Stimulated activated CD4-positive, alpha-beta T cell treated with anti-CD3 and anti-CD28 coated beads, Interleukin-15, amount 100 ng/mL, for 24 hours (primary cell): ENCODE data around the gene ADARB1.

Experiments used
- DNase-seq: peaks from one replicate; pipeline ENCODE4 v3.0.0-alpha.2; 2020

The ADARB1 gene

GRCh38 chr21:45178971-45179370 is 104.6 kb downstream of the ADARB1 start:
- DNase-seq, result no peak

GRCh38 chr21:45179568-45180245 is 105.3 kb downstream of the ADARB1 start:
- DNase-seq, result no peak

DNA sequence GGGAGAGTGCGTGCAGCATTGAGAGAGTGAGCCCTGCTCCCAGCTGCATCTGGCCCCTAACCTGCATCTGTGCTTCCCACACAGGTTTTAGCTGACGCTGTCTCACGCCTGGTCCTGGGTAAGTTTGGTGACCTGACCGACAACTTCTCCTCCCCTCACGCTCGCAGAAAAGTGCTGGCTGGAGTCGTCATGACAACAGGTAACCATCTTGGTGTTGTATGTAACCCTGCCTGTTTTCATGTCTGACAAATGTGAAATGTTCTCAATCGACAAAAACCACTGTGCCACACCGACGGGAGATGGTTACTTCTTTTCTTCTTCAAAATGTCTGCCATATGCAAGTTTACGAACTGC is 105.8 kb downstream of the ADARB1 start:
- no peak for DNase-seq

- DNase-seq, result no peak
Observed at GRCh38 chr21:45182958-45183357, 108.6 kb downstream of the ADARB1 start.

DNA sequence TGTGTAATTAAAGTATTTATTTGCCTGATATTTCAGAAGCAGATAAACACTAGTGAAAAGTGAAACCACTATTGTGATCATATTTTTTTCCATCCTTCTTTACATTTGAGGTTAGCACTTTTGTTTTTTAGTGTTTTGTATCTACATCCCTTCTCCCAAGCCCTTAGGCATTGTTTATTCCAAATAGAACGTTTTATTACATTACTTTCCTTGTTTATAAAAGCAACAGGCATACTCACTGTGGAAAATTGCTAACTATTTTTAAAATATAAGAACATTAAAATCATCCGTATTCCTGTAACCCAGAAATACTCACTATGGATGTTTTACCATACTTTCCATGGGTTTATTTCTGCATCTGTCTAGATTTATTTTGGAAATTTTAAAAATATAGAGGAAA is 109.5 kb downstream of the ADARB1 start:
- DNase-seq, result no peak

DNA sequence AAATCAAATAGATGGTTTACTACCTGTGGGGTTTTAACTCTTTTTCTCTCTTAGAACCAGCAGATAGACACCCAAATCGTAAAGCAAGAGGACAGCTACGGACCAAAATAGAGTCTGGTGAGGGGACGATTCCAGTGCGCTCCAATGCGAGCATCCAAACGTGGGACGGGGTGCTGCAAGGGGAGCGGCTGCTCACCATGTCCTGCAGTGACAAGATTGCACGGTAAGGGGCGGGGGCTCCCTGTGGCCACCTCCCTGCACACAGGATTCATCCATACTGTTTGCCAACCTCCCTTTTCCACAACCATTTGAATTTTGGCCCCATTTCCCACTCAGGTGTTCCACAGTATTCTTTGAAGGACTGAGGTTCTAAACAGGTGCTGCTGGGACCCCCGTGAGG is 110.5 kb downstream of the ADARB1 start:
- DNase-seq, result no peak

GRCh38 chr21:45186709-45187108 is 112.3 kb downstream of the ADARB1 start:
- no peak for DNase-seq

DNA sequence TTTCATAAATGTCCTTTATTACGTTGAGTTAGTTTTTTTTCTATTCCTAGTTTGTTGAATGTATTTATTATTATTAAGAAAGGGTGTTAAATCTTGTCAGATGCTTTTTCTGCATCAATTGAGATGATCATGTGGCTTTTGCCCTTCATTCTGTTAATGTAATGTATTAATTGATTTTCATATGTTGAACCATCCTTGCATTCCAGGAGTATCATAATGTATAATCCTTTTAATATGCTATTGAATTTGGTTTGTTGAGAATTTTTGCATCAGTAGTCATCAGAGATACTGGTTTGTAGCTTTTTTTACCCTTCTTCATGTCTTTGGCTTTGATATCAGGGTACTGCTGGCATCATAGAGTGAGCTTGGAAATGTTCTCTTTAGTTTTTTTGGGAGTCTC is 113.3 kb downstream of the ADARB1 start:
- DNase-seq, result no peak

DNA sequence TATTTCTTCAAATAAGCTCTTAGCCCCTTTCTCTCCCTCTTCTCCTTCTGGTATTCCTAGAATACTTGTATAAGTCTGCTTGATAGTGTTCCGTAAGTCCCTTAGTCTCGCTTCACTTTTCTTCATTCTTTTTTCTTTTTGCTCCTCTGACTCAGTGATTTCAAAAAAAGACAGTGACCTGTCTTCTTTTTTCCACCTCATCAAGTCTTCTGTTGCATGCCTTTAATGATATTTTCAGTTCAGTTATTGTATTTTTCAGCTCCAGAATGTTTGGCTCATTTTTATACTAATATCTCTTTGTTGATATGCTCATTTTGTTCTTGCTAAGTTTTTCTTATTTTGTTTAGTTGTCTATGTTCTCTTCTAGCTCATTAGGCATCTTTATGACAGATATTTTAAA is 115.6 kb downstream of the ADARB1 start:
- DNase-seq, result no peak

DNA sequence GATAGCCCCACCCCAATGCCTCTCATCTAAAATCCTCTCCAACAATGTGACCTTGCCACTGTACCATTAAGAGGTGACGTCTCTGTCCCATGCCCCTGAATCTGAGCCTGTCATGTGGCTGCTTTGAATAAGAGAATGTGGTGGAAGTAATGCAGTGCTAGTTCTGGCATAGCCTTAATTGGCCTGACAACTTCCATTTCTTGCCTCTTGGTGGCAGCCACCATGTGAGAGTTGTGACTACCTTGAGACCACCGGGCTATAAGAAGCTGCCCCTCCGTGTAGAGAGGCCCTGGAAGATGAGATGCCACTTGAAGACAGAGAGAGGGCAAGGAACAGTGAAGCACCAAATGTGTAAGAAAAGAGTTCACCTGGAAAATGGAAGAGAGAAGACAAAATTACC is 118.0 kb downstream of the ADARB1 start:
- DNase-seq, result no peak

- no peak for DNase-seq
Observed at GRCh38 chr21:45196620-45197019, 122.2 kb downstream of the ADARB1 start.

GRCh38 chr21:45199201-45199600 is 124.8 kb downstream of the ADARB1 start:
- no peak for DNase-seq

GRCh38 chr21:45200031-45200430 is 125.7 kb downstream of the ADARB1 start:
- DNase-seq, result no peak

- no peak for DNase-seq
Observed at GRCh38 chr21:45200581-45201296, 126.4 kb downstream of the ADARB1 start.

DNA sequence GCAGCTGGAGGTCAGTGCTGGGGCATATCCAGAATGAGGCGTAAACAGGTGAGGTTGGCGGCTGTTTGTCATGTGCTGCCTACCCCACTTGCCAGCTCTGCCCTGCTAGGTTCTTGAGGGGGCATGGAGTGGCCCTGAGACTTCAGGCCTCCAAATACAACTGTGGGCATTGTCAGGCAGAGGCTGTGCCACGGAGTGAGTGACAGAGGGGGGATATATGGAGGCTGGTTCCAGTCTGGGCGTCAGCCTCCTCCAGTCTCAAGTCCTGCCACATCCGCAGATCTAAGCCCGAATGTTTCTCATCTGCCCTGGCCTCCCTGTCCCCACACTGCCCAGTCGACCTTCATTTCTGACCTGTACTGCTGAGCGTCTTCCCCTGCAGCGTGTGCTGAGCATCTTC is 128.0 kb downstream of the ADARB1 start:
- no peak for DNase-seq

DNA sequence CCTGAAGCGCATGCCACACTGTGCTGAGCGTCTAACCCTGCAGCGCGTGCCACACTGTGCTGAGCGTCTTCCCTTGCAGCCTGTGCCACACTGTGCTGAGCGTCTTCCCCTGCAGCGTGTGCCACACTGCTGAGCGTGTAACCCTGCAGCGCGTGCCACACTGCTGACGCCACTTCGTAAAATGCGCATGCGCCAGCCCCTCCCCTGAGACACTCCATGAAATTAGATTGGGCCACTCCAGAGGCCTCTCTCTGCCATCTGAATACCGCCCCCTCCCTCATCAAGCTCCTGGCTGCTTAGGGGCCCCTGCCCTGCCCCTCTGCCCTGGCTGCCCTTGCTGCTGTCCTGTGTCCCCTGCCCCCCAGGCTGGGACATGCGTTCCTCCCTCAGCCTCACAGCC is 128.5 kb downstream of the ADARB1 start:
- DNase-seq, result no peak

GRCh38 chr21:45203983-45204382 is 129.6 kb downstream of the ADARB1 start:
- DNase-seq, result no peak

GRCh38 chr21:45204395-45204794 is 130.0 kb downstream of the ADARB1 start:
- DNase-seq, result no peak

GRCh38 chr21:45207839-45208626 is 133.7 kb downstream of the ADARB1 start:
- DNase-seq, result no peak

DNA sequence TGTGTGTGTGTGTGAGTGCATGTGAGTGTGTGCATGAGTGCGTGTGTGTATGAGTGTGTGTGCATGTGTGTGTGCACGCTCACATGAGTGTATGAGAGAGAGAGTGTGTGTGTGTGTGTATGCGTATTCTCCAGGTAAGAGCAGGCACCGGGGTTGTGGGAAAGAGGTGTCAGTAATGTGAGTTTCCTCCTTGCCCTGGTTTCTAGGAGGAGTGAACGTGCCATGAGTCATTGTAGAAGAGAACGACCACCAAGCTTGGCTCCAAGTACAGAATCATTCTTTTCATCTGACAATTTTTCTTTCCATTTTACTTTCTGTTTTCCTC is 134.2 kb downstream of the ADARB1 start:
- DNase-seq, result no peak

- DNase-seq, result no peak
Observed at GRCh38 chr21:45209046-45209445, 134.7 kb downstream of the ADARB1 start.

GRCh38 chr21:45209685-45210284 is 135.4 kb downstream of the ADARB1 start:
- DNase-seq, result no peak

DNA sequence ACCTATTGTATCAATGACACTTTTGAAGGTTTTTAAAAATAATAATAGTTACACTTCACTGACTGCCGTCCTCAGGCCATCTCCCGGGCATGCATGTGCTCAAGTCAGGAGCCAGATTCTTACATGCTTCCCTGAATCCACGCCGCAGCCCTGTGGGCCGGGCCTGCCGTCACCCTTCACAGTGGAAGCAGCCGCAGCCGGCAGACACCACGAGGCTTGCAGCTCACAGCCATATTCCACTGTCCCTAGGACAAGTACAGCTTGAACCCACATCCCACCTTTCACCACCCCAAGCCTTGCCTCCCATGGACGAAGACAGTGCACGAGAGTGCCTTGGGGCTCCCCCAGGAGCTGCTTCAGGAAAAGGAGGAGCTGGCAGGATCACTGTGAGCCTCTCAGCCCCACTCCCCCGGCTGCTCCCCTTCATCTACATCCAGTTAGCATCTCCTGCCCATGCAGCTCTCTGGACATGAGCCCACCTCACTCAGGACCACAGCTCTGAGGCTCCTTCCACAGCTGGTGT is 136.1 kb downstream of the ADARB1 start:
- no peak for DNase-seq

- no peak for DNase-seq
Observed at GRCh38 chr21:45211661-45212060, 137.3 kb downstream of the ADARB1 start.
